ENCODE measurements around the gene HS3ST3A1.

The HS3ST3A1 gene

GRCh38 chr17:13531721-13532120, 70.0 kb downstream of the HS3ST3A1 start:
- no peak overlapping the region for H3K27ac ChIP-seq (ENCODE audit: low read depth, low read length)
- H3K4me3 ChIP-seq (ENCODE audit: low read depth in 1 of 2, low read length in 2 of 2), result no peak overlapping the region
- no peaks in the 10 kb centered on the region for H3K9me3 ChIP-seq (ENCODE audit: low read length)
- no peaks in the 10 kb centered on the region for H3K36me3 ChIP-seq (ENCODE audit: insufficient read depth, low read length)
- no peaks in the 10 kb centered on the region for H3K27me3 ChIP-seq (ENCODE audit: control insufficient read depth in 1 of 2, insufficient read depth in 2 of 2, low read length in 2 of 2)
- H3K4me1 ChIP-seq (ENCODE audit: insufficient read depth, low read length), result no peaks in the 10 kb centered on the region
- H3K9ac ChIP-seq (ENCODE audit: low read length), result no peak overlapping the region

GRCh38 chr17:13525876-13526275, 75.9 kb downstream of the HS3ST3A1 start:
- no peak overlapping the region for H3K27ac ChIP-seq (ENCODE audit: low read depth, low read length)
- no peaks in the 10 kb centered on the region for H3K9me3 ChIP-seq (ENCODE audit: low read length)
- H3K36me3 ChIP-seq (ENCODE audit: insufficient read depth, low read length), result no peaks in the 10 kb centered on the region
- no peaks in the 10 kb centered on the region for H3K27me3 ChIP-seq (ENCODE audit: control insufficient read depth in 1 of 2, insufficient read depth in 2 of 2, low read length in 2 of 2)
- H3K9ac ChIP-seq (ENCODE audit: low read length), result no peak overlapping the region
- H3K4me1 ChIP-seq (ENCODE audit: insufficient read depth, low read length), result no peaks in the 10 kb centered on the region
- H3K4me3 ChIP-seq (ENCODE audit: low read depth in 1 of 2, low read length in 2 of 2), result no peak overlapping the region

GRCh38 chr17:13523164-13523563, 78.6 kb downstream of the HS3ST3A1 start:
- Histone ChIP-seq H3K9ac (ENCODE audit: low read length) (no peak overlapping the region), H3K4me1 (ENCODE audit: insufficient read depth, low read length) (no peaks in the 10 kb centered on the region), H3K9me3 (ENCODE audit: low read length) (no peaks in the 10 kb centered on the region), H3K27me3 (ENCODE audit: control insufficient read depth in 1 of 2, insufficient read depth in 2 of 2, low read length in 2 of 2) (no peaks in the 10 kb centered on the region), H3K36me3 (ENCODE audit: insufficient read depth, low read length) (no peaks in the 10 kb centered on the region), H3K4me3 (ENCODE audit: low read depth in 1 of 2, low read length in 2 of 2) (no peak overlapping the region), H3K27ac (ENCODE audit: low read depth, low read length) (no peak overlapping the region)

GRCh38 chr17:13522749-13523148, 79.0 kb downstream of the HS3ST3A1 start:
- Histone ChIP-seq H3K27me3 (ENCODE audit: control insufficient read depth in 1 of 2, insufficient read depth in 2 of 2, low read length in 2 of 2) (no peaks in the 10 kb centered on the region), H3K4me1 (ENCODE audit: insufficient read depth, low read length) (no peaks in the 10 kb centered on the region)

GRCh38 chr17:13521784-13522183, 79.9 kb downstream of the HS3ST3A1 start:
- H3K27ac ChIP-seq (ENCODE audit: low read depth, low read length), result no peak overlapping the region
- no peak overlapping the region for H3K4me3 ChIP-seq (ENCODE audit: low read depth in 1 of 2, low read length in 2 of 2)
- no peak overlapping the region for H3K9ac ChIP-seq (ENCODE audit: low read length)
- H3K9me3 ChIP-seq (ENCODE audit: low read length), result no peaks in the 10 kb centered on the region
- H3K36me3 ChIP-seq (ENCODE audit: insufficient read depth, low read length), result no peaks in the 10 kb centered on the region
- no peaks in the 10 kb centered on the region for H3K27me3 ChIP-seq (ENCODE audit: control insufficient read depth in 1 of 2, insufficient read depth in 2 of 2, low read length in 2 of 2)
- no peaks in the 10 kb centered on the region for H3K4me1 ChIP-seq (ENCODE audit: insufficient read depth, low read length)

More at GRCh38 chr17:13522749-13523148, 79.0 kb downstream of the HS3ST3A1 start:
- Histone ChIP-seq H3K9me3 (ENCODE audit: low read length) (no peaks in the 10 kb centered on the region), H3K36me3 (ENCODE audit: insufficient read depth, low read length) (no peaks in the 10 kb centered on the region), H3K4me3 (ENCODE audit: low read depth in 1 of 2, low read length in 2 of 2) (no peak overlapping the region), H3K9ac (ENCODE audit: low read length) (no peak overlapping the region), H3K27ac (ENCODE audit: low read depth, low read length) (no peak overlapping the region)

- Histone ChIP-seq H3K27me3 (ENCODE audit: control insufficient read depth in 1 of 2, insufficient read depth in 2 of 2, low read length in 2 of 2) (no peaks in the 10 kb centered on the region), H3K4me3 (ENCODE audit: low read depth in 1 of 2, low read length in 2 of 2) (no peak overlapping the region), H3K9me3 (ENCODE audit: low read length) (no peaks in the 10 kb centered on the region), H3K27ac (ENCODE audit: low read depth, low read length) (no peak overlapping the region), H3K36me3 (ENCODE audit: insufficient read depth, low read length) (no peaks in the 10 kb centered on the region), H3K4me1 (ENCODE audit: insufficient read depth, low read length) (no peaks in the 10 kb centered on the region), H3K9ac (ENCODE audit: low read length) (no peak overlapping the region)
These were observed 80.7 kb downstream of the HS3ST3A1 start for GRCh38 chr17:13520899-13521572.

GRCh38 chr17:13518261-13519000, 83.3 kb downstream of the HS3ST3A1 start:
- Histone ChIP-seq H3K4me1 (ENCODE audit: insufficient read depth, low read length) (no peaks in the 10 kb centered on the region), H3K4me3 (ENCODE audit: low read depth in 1 of 2, low read length in 2 of 2) (no peak overlapping the region), H3K27ac (ENCODE audit: low read depth, low read length) (no peak overlapping the region), H3K27me3 (ENCODE audit: control insufficient read depth in 1 of 2, insufficient read depth in 2 of 2, low read length in 2 of 2) (no peaks in the 10 kb centered on the region), H3K36me3 (ENCODE audit: insufficient read depth, low read length) (no peaks in the 10 kb centered on the region), H3K9ac (ENCODE audit: low read length) (no peak overlapping the region), H3K9me3 (ENCODE audit: low read length) (no peaks in the 10 kb centered on the region)

GRCh38 chr17:13513039-13513405, 88.7 kb downstream of the HS3ST3A1 start:
- Histone ChIP-seq H3K27ac (ENCODE audit: low read depth, low read length) (no peak overlapping the region), H3K36me3 (ENCODE audit: insufficient read depth, low read length) (no peaks in the 10 kb centered on the region), H3K4me1 (ENCODE audit: insufficient read depth, low read length) (no peaks in the 10 kb centered on the region), H3K9me3 (ENCODE audit: low read length) (no peaks in the 10 kb centered on the region), H3K4me3 (ENCODE audit: low read depth in 1 of 2, low read length in 2 of 2) (no peak overlapping the region), H3K27me3 (ENCODE audit: control insufficient read depth in 1 of 2, insufficient read depth in 2 of 2, low read length in 2 of 2) (no peaks in the 10 kb centered on the region), H3K9ac (ENCODE audit: low read length) (no peak overlapping the region)

GRCh38 chr17:13510062-13510461, 91.7 kb downstream of the HS3ST3A1 start:
- H3K9me3 ChIP-seq (ENCODE audit: low read length), result no peaks in the 10 kb centered on the region
- no peaks in the 10 kb centered on the region for H3K27me3 ChIP-seq (ENCODE audit: control insufficient read depth in 1 of 2, insufficient read depth in 2 of 2, low read length in 2 of 2)
- H3K4me1 ChIP-seq (ENCODE audit: insufficient read depth, low read length), result no peaks in the 10 kb centered on the region
- no peak overlapping the region for H3K27ac ChIP-seq (ENCODE audit: low read depth, low read length)
- H3K9ac ChIP-seq (ENCODE audit: low read length), result no peak overlapping the region
- no peak overlapping the region for H3K4me3 ChIP-seq (ENCODE audit: low read depth in 1 of 2, low read length in 2 of 2)
- no peaks in the 10 kb centered on the region for H3K36me3 ChIP-seq (ENCODE audit: insufficient read depth, low read length)

GRCh38 chr17:13509527-13509926, 92.2 kb downstream of the HS3ST3A1 start:
- Histone ChIP-seq H3K27me3 (ENCODE audit: control insufficient read depth in 1 of 2, insufficient read depth in 2 of 2, low read length in 2 of 2) (no peaks in the 10 kb centered on the region), H3K4me1 (ENCODE audit: insufficient read depth, low read length) (no peaks in the 10 kb centered on the region), H3K9me3 (ENCODE audit: low read length) (no peaks in the 10 kb centered on the region), H3K36me3 (ENCODE audit: insufficient read depth, low read length) (no peaks in the 10 kb centered on the region), H3K4me3 (ENCODE audit: low read depth in 1 of 2, low read length in 2 of 2) (no peak overlapping the region), H3K27ac (ENCODE audit: low read depth, low read length) (no peak overlapping the region), H3K9ac (ENCODE audit: low read length) (no peak overlapping the region)

GRCh38 chr17:13508896-13509295, 92.8 kb downstream of the HS3ST3A1 start:
- Histone ChIP-seq H3K4me1 (ENCODE audit: insufficient read depth, low read length) (no peaks in the 10 kb centered on the region), H3K27me3 (ENCODE audit: control insufficient read depth in 1 of 2, insufficient read depth in 2 of 2, low read length in 2 of 2) (no peaks in the 10 kb centered on the region), H3K36me3 (ENCODE audit: insufficient read depth, low read length) (no peaks in the 10 kb centered on the region), H3K9me3 (ENCODE audit: low read length) (no peaks in the 10 kb centered on the region), H3K27ac (ENCODE audit: low read depth, low read length) (no peak overlapping the region), H3K9ac (ENCODE audit: low read length) (no peak overlapping the region), H3K4me3 (ENCODE audit: low read depth in 1 of 2, low read length in 2 of 2) (no peak overlapping the region)

- Histone ChIP-seq H3K27ac (ENCODE audit: low read depth, low read length) (no peak overlapping the region), H3K9me3 (ENCODE audit: low read length) (no peaks in the 10 kb centered on the region), H3K4me1 (ENCODE audit: insufficient read depth, low read length) (no peaks in the 10 kb centered on the region), H3K4me3 (ENCODE audit: low read depth in 1 of 2, low read length in 2 of 2) (no peak overlapping the region), H3K36me3 (ENCODE audit: insufficient read depth, low read length) (no peaks in the 10 kb centered on the region), H3K9ac (ENCODE audit: low read length) (no peak overlapping the region), H3K27me3 (ENCODE audit: control insufficient read depth in 1 of 2, insufficient read depth in 2 of 2, low read length in 2 of 2) (no peaks in the 10 kb centered on the region)
These were observed 98.2 kb downstream of the HS3ST3A1 start for GRCh38 chr17:13503526-13503925.

Data from muscle layer of colon (tissue), 2 donors.